Measurements from ENCODE around the gene RNF114. TPM values are rescaled to one million over a fixed set of nuclear protein-coding genes. Genes with fewer than 3 reads are reported as not detected.
"Not testable (repeated sequence)": the region's sequence is repeated elsewhere in the genome, so short reads cannot be mapped to it uniquely, and the experiment has no call there.

The RNF114 gene
- total RNA-seq, 1 donor = 114 TPM

DNA sequence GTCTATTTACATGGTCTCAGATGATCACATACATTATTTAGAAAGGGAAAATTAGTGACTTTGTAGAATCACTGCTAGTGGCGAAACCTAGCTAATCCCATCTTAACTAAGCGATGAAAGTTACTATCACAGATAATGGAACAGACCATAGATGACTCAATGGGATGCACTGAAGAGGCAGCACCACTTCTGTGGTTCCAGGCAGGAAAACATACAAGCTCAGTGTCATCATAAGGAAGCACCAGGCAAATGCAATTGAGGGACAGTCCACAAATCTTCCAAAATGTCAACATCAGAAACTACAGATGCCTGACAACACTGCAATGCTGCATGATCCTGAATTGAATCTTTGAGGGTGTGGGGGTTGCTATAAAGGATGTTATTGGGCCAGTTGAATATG, 30.7 kb downstream of the RNF114 start:
- H3K4me3 ChIP-seq (ENCODE audit: low read depth, low read length) = no peak overlapping the region
- DNase-seq (ENCODE audit: low read depth) = no peak
- TF ChIP-seq, protein P1, sequence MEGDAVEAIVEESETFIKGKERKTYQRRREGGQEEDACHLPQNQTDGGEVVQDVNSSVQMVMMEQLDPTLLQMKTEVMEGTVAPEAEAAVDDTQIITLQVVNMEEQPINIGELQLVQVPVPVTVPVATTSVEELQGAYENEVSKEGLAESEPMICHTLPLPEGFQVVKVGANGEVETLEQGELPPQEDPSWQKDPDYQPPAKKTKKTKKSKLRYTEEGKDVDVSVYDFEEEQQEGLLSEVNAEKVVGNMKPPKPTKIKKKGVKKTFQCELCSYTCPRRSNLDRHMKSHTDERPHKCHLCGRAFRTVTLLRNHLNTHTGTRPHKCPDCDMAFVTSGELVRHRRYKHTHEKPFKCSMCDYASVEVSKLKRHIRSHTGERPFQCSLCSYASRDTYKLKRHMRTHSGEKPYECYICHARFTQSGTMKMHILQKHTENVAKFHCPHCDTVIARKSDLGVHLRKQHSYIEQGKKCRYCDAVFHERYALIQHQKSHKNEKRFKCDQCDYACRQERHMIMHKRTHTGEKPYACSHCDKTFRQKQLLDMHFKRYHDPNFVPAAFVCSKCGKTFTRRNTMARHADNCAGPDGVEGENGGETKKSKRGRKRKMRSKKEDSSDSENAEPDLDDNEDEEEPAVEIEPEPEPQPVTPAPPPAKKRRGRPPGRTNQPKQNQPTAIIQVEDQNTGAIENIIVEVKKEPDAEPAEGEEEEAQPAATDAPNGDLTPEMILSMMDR (IDR thresholded peaks at IDR 0.05; ENCODE audit: insufficient read depth, low read length) = no peak

DNA sequence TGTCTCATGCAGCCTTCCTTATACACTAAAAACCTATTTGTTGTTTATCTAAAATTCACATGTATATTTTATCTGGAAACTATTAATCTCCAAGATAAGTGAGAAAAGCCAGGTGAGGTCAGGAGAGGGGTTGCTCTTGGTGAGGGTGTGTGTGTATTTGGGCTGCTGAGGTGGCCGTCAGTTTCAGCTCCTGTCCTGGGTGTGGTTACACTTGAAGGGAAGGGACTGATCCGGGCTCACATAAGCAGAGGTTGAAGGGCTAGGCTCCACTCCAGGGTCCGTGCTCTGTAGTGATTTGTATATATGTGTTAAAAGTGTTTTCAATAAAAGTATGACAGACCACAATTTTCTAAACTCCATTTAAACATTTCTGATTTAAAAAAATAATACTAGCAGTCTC, 33.0 kb downstream of the RNF114 start:
- no peak for DNase-seq (ENCODE audit: low read depth)
- TF ChIP-seq, protein P1 (IDR thresholded peaks at IDR 0.05; ENCODE audit: insufficient read depth, low read length) = no peak
- H3K4me3 ChIP-seq (ENCODE audit: low read depth, low read length) = no peak overlapping the region

DNA sequence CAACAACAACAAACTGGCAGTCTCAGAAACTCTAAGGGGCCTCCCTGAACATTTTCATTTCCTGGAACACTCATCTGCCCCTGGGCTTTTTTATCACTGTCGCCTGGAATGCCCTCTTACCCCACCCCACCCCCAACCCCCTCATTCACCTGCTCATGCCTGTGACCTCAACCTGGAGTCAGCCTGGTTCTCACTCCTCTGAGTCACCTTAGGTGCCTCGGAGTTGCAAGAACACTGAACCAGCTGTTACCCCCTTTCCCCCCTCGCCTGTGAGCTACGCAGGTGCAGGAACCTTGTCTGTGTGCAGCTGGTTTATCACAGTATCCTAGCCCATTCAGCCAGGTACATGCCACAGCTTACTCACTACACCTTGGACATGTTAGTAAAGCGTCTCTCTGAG, 33.7 kb downstream of the RNF114 start:
- DNase-seq (ENCODE audit: low read depth) = no peak
- TF ChIP-seq, protein P1 (IDR thresholded peaks at IDR 0.05; ENCODE audit: insufficient read depth, low read length) = no peak
- no peak overlapping the region for H3K4me3 ChIP-seq (ENCODE audit: low read depth, low read length)

DNA sequence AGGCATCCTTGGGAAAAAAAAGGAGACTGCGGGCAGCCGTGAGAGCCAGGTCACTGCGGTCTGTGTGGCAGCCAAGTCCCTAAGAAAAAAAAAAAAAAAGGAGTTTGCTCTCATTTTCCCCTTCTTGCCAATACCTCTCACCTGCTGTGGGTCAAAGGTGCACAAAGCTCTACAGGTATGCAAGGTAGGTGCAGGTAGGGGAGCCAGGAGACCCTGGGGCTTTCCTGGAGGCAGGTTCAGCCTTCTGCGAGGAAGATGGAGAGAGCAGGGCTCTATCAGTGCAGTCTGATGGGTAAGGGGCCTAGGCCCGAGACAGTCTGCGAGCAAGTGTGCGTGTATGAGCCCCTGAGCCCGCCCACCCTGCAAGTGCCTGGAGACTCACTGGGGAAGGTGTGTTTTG, 34.3 kb downstream of the RNF114 start:
- TF ChIP-seq, protein P1 (IDR thresholded peaks at IDR 0.05; ENCODE audit: insufficient read depth, low read length) = no peak
- DNase-seq (ENCODE audit: low read depth) = no peak
- no peak overlapping the region for H3K4me3 ChIP-seq (ENCODE audit: low read depth, low read length)

DNA sequence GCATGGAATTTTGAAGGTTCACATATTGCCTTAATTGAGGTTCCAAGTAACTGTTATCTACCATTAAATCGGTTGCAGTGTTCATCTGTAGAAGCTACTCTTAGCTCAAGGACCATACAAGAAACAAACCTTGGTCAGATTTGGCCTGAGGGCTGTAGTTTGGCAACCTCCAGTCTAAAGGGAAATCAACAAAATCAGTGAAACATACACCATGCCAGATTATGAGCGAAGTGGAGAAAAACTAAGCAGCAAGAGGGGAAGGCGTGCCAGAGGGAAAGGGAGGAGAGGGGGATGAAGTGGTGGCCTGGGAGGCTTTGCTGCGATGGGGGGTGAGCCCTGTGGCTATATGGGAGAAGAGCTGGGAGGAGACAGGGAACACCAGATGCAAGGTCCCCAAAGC, 37.8 kb downstream of the RNF114 start:
- TF ChIP-seq, protein P1 (IDR thresholded peaks at IDR 0.05; ENCODE audit: insufficient read depth, low read length) = no peak
- DNase-seq (ENCODE audit: low read depth) = peak; percentile 32
- H3K4me3 ChIP-seq (ENCODE audit: low read depth, low read length) = no peak overlapping the region

DNA sequence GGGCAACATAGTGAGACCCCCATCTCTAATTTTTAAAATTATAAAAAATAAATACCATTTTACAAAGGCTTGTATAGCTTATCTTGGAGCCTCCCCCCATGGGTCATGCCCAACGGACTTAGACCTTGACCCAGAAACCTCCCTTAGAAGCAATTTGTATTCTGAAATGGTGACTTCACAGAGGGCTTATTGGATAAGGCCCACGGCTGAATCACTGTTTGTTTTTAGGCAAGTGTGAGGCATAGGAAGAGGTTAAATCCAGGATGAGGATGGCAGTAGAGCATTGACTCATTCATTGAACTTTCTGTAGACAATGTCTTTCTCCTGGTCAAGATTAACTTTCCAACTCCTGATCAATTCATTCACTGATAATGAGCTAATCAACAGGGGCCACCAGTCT, 40.3 kb downstream of the RNF114 start:
- TF ChIP-seq, protein P1 (IDR thresholded peaks at IDR 0.05; ENCODE audit: insufficient read depth, low read length) = no peak
- H3K4me3 ChIP-seq (ENCODE audit: low read depth, low read length) = no peak overlapping the region
- DNase-seq (ENCODE audit: low read depth) = peak; percentile 31

DNA sequence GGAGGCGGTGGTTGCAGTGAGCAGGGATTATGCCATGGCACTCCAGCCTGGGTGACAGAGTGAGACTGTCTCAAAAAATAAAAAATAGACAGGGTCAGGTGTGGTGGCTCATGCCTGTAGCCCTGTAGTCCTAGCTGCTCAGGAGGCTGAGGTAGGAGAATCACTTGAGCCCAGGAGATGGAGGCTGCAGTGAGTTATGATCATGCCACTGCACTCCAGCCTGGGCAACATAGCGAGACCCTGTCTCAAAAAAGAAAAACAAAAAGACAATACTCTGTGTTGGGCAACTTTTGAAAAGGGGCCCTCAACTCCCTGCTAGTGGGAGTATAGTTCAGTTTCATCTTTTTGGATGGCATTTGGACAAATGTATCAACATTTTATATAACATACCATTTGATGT, 41.5 kb downstream of the RNF114 start:
- not testable (repeated sequence) for DNase-seq (ENCODE audit: low read depth); H3K4me3 ChIP-seq (ENCODE audit: low read depth, low read length)
